Dedifferentiated amniotic fluid mesenchymal stem cell (primary cell): ENCODE data around the gene CHGA.

Experiments used
- DNase-seq: peaks from one replicate; pipeline ENCODE4 v3.0.0-alpha.2; 2016; ENCODE audit errors: extremely low spot score

The CHGA gene

DNA sequence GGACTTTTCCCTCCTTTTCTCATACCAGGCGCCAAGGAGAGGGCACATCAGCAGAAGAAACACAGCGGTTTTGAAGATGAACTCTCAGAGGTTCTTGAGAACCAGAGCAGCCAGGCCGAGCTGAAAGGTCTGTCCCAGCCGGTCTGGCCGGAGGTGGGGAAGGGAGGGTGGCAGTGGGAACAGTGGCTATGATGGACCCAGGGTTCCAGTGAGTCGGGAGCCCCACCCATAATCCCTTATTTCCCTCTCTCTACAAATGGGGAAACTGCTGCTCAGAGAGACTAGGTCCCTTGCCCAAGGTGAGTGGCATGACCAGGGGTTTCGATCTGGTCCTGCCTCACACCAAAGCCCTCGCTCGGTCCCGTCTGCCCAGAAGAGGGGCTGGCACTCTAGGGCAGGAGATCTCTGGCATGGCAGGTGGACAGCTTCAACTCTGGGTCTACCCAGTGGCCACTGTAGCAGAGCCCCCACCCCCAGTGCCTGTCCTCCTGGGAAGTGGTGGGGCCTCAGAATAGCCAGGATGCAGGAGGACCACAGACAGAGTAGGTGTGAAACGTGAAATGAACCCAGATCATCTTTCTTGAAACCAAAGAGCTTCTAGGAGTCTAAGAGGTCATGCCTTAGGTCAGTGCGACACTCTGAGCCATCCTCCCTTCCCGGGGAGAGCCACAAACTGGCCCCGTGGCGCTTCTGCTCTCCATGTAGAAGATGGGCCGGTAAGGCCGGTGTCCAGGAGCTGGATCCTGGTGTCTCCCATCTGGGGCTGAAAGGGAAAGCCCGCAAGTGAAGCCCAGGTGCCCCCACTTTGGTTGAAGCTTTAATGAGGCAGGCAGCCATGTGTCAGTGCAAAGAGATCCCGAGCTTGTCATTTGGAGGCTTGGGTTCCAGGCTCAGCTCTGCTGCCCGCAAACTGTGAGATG lies 7.0 kb downstream of the CHGA start:
- DNase-seq, result no peak

GRCh38 chr14:92930737-92931602 lies 8.0 kb downstream of the CHGA start:
- no peak for DNase-seq

- no peak for DNase-seq
These were observed 8.9 kb downstream of the CHGA start for GRCh38 chr14:92931681-92932447.

DNA sequence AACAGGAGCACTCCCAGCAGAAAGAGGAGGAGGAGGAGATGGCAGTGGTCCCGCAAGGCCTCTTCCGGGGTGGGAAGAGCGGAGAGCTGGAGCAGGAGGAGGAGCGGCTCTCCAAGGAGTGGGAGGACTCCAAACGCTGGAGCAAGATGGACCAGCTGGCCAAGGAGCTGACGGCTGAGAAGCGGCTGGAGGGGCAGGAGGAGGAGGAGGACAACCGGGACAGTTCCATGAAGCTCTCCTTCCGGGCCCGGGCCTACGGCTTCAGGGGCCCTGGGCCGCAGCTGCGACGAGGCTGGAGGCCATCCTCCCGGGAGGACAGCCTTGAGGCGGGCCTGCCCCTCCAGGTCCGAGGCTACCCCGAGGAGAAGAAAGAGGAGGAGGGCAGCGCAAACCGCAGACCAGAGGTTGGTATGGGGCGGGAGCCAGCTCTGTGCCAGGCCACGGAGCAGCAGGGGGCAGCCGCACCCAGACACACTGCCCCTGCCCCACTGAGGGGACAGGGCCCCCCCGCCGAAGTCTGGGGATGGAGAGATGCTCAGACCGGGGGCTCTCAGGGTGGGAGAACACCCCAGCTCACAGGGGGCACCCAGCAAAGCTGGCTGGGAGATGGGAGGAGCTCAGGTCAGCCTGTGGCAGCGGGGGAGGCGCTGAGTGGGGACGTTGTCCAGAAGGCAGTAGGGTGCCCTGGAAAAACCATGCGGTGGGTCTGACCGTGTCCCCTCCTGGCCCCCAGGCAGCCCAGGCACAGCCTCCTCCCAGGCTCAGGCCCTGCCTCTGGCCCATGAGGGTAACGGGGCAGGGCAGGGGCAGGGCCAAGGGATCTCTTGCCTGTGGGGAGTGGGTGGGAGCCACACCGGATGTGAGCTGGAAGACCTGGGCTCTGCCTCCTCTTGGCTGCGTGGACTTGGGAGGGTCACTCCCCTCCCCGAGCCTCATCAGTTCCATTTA lies 9.8 kb downstream of the CHGA start:
- no peak for DNase-seq

- no peak for DNase-seq
These were observed 10.5 kb downstream of the CHGA start for GRCh38 chr14:92933481-92933880.

DNA sequence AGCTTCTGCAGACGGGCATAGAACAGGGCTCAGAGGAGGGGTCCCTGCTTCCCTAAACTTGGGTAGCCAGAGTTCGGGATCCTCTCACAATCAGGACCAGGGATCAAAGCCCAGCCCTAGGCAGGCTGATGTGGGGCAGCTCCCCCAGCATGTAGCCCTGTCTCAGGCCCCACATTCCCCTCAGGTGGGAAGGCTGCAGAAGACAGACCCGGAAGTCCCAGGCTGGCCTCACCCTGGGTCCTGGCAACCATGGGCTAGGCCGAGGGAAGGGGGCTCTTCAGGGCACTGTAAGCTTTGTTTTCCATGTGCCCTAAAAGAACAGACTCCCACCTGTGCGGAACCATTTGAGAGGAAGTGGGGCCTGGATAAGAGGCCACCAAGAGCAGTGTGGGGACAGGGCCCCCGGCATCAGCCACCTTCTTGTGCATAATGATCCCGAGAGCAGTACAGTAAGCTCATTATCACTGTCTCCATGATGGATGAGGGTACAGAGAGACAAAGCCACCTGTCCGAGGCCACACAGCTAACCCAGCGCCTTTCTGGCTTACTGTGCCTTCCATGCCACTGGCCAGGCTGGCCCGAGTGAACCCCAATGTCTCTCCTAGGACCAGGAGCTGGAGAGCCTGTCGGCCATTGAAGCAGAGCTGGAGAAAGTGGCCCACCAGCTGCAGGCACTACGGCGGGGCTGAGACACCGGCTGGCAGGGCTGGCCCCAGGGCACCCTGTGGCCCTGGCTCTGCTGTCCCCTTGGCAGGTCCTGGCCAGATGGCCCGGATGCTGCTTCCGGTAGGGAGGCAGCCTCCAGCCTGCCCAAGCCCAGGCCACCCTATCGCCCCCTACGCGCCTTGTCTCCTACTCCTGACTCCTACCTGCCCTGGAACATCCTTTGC lies 11.5 kb downstream of the CHGA start:
- DNase-seq, result no peak

GRCh38 chr14:92935446-92935845 lies 12.5 kb downstream of the CHGA start:
- DNase-seq, result no peak

- DNase-seq, result no peak
These were observed 13.1 kb downstream of the CHGA start for GRCh38 chr14:92936085-92936484.

- no peak for DNase-seq
These were observed 14.3 kb downstream of the CHGA start for GRCh38 chr14:92937051-92937937.

DNA sequence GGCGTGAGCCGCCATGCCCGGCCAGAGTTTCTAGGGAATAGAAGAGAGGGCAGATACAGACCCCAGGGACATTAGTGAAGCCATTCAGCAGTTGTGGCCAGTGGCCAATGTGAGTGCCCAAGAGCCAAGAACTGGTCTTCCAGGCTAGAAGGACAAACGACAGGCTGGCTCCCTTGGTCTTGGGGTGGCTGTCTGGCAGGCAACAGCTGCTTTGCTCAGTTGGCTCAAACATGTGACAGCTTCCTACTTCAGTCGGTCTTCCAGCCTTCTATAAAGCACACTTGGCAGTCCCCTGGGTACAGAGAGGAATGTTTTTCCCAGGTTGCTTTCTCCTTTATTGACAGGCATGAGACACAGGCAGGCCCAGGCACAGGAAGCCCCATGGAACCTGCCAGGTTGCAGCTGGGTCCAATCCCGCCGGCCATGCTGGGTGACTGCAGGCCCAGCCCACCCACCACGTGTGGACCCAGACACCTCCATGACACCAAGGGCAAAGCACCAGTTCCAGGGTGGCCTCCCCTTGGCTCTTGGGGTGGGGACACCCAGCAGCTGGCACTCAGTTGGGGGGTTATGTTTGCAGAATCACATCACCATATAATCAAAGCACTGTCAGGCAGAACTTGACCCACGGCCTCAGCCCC lies 15.4 kb downstream of the CHGA start:
- DNase-seq, result no peak

- no peak for DNase-seq
These were observed 16.1 kb downstream of the CHGA start for GRCh38 chr14:92938890-92939671.

- DNase-seq, result no peak
These were observed 16.7 kb downstream of the CHGA start for GRCh38 chr14:92939699-92940098.

- DNase-seq, result no peak
These were observed 17.6 kb downstream of the CHGA start for GRCh38 chr14:92940543-92940942.

DNA sequence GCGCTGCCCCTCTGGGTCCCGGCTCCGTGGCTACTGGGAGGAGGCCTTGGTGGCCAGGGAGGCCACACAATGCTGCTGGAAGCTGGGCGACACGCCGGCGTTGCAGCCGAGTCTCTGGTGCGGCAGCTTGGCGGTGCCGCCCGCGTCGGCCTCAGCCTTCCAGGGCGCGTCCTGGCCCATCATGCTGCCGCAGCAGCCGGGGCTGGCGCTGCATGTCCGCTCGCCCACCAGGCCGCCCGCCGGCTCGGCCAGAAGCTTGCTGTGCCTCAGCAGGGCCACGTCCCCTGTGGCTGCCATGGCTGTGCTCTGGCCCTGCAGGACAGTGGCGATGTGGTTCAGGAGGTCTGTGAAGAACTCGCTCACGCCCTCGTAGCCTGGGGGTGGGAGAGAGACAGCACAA lies 18.6 kb downstream of the CHGA start:
- DNase-seq, result no peak

DNA sequence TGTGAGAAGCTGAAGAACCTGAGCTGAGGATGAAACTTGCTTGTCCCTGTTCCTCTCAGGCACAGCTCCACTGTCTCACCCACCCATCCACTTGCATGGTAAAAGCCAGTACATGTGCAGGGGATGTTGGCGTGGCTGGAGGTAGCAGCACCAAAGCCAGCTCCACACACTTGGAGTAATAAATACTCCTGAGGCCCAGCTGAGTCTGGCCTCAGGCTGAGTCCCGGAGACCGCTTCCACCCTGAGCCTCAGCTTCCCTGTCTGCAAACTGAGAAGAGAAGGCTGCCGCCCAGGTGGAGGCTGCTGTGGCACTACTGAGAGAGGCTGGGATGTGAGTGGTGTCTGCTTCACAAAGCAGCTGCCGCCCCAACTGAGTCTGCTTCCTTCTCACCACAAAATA lies 19.2 kb downstream of the CHGA start:
- DNase-seq, result no peak

- no peak for DNase-seq
These were observed 19.6 kb downstream of the CHGA start for GRCh38 chr14:92942576-92942975.

DNA sequence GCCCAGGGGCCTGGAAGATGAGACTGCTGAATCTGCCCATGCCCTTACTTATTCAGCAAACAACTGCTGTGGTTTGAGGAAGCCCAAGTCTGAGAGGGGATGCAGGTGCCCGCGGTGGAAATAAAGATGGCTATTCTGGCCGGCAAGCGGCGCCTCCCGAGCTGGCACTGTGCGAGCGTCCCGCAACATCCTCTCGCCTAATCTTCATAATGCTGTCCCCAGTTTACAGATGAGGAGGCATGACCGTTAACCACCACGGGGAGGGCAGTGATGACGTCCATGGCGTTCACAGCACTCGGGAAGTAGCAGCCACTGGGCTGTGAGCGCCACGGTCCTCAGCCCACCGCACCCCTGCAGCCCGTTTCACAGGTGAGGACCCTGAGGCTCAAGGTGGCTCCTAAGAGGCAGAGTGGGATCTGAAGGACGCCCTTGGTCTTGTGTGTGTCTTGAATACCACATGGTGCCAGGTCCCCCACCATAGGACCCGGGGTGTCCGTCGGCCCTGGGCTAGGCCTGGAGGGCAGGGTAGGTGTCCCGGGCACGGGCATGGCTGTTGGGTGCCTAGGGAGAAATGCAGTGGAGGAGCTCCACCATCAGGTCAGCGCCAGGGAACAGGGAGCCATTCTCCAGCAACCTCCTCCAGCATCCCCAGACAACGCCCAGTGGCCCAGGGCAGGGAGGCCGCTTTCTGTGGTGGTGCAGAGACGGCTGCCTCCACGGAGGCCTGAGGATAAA lies 20.2 kb downstream of the CHGA start:
- DNase-seq, result no peak
